Endometrial microvascular endothelial cells (primary cell): Measurements from ENCODE around the gene STAMBP. TPM values are rescaled to one million over a fixed set of nuclear protein-coding genes. Genes with fewer than 3 reads are reported as not detected.
"Not testable (repeated sequence)": the region's sequence is repeated elsewhere in the genome, so short reads cannot be mapped to it uniquely, and the experiment has no call there.

ENCODE experiments used
- in situ Hi-C: cut with HindIII; loops from 2 replicates; pipeline ENCODE4 v1.10.0; 2017; ENCODE audit warnings: low sequenced_read_pairs, low pct_unique_long_range_greater_than_20kb; ENCODE audit errors: inconsistent ontology term
- total RNA-seq: library from RNA; depleted of rRNA; stranded (reverse); fragments of >200 nt; gene quantifications from one replicate; pipeline ENCODE4 v1.2.3, GENCODE V29; 2015; ENCODE audit errors: inconsistent ontology term

STAMBP gene
- total RNA-seq, 1 donor from 2014 or later, result 13.9 TPM

GRCh38 chr2:73899801-73900336 is 71.1 kb downstream of the STAMBP start:
- in situ Hi-C loops, result no loop called here

GRCh38 chr2:73901143-73901542 is 72.4 kb downstream of the STAMBP start:
- in situ Hi-C loops, result no loop called here

- in situ Hi-C loops, result no loop called here
Observed at GRCh38 chr2:73902284-73902683, 73.5 kb downstream of the STAMBP start.

GRCh38 chr2:73903313-73903712 is 74.6 kb downstream of the STAMBP start:
- in situ Hi-C loops, result no loop called here

DNA sequence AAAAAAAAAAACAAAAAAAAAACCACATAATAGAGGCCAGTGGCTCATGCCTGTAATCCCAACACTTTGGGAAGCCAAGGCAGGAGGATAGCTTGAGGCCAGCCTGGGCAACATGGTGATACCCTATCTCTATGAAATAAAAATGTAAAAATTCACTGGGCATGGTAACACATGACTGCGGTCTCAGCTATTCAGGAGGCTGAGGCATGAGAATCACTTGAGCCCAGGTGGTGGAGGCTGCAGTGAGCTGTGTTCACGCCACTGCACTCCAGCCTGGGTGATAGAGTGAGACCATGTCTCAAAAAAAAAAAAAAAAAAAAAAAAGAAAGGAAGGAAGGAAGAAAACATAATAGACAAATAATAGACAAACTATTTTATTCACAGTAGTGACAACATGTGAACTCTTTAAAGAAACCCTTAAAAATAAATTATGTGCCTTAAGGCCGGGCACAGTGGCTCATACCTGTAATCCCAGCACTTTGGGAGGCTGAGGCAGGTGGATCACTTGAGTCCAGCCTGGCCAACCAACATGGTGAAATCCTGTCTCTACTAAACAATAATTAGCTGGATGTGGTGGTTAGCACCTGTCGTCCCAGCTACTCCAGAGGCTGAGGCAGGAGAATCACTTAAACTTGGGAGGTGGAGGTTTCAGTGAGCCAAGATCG is 75.3 kb downstream of the STAMBP start:
- in situ Hi-C loops, result not testable (repeated sequence)

- in situ Hi-C loops, result no loop called here
Observed at GRCh38 chr2:73904952-73905351, 76.2 kb downstream of the STAMBP start.

- in situ Hi-C loops, result no loop called here
Observed at GRCh38 chr2:73906847-73907505, 78.2 kb downstream of the STAMBP start.

DNA sequence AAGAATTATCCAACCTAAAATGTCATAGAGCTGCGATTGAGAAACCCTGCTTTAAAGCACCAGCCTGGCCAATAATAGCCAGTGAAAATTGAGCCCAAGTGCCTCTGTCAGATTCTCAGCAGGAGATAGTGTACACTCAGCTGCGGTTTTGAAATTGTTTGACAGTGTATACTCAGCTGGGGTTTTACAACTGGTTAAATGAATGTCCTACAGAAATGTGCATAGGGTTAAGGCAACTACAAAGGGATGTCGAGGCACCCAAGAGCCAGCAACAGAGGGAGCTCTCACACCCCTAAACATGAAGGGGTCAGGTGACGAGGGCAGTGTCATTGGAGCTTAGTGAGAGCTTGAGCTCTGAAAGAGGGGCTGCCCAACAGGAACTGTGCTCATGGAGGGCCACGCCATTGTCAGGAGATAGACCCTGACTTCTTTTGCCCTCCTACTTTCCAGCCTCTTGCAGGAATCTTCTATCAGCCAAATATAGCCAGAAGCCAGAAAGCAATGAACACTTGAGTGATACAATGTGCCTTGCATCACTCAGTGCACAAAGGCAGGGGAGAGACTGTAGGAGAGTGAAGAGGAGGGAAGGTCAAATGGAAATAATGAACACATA is 79.2 kb downstream of the STAMBP start:
- in situ Hi-C loops, result no loop called here

DNA sequence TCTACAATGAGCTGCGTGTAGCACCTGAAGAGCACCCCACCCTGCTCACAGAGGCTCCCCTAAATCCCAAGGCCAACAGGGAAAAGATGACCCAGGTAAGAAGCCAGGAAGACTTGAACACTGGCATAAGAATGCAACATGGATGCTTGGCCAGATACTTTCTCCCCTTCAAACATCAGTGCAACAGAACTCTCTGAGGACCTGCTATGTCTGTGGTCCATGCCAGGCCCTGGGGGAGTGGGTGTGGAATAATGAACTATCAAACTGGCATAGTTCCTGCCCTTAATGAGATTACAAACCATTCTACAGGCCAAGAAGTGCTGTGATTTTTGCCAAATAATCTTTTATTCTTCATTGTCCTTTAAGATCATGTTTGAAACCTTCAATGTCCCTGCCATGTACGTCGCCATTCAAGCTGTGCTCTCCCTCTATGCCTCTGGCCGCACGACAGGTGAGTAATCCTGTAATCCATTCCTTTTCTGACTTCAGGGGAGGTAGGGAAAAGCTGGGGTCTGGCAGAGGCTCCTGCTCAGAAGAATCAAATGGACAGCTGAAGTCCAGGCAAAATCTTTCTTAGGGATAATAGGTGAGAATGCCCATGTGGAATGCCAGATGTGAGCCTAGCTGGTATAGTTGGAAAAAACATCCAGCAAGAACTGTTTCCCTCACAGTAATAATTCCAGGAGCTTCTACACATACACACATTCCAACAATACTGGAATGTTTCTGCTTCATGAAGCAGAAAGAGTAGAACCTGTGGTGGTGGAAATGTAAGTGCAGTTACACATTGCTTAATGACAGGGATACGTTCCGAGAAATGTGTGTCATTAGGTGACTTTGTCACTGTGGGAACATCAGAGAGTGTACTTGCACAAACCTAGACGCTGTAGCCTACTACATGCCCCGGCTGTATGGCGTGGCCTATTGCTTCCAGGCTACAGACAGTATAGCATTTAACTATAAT is 80.2 kb downstream of the STAMBP start:
- in situ Hi-C loops, result no loop called here

GRCh38 chr2:73910873-73911547 is 82.2 kb downstream of the STAMBP start:
- in situ Hi-C loops, result no loop called here

DNA sequence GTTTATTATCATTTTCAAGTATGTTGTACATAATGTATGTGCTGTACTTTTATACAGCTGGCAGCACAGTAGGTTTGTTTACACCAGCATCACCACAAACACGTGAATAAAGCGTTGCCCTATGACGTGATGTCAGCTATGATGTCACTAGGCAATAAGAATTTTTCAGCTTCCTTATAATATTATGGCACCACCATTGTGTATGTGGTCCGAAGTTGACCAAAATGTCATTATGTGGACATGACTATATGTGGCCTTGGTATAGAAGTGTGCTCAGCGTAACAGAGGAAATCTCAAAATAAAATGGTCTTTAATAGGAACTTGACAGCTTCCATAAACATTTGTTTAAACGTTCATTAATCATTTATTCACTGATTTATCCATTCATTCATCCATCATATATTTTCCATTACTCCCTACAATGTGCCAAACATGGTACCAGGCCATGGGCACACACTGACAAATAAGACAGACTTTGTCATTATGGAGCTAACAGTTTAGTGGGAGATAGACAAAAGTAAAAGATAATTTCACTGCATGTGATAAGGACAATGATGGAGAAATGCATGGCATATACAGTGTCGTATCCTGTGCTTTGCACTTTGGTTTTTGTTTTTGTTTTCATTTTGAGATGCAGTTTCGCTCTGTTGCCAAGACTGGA is 82.9 kb downstream of the STAMBP start:
- in situ Hi-C loops, result no loop called here

DNA sequence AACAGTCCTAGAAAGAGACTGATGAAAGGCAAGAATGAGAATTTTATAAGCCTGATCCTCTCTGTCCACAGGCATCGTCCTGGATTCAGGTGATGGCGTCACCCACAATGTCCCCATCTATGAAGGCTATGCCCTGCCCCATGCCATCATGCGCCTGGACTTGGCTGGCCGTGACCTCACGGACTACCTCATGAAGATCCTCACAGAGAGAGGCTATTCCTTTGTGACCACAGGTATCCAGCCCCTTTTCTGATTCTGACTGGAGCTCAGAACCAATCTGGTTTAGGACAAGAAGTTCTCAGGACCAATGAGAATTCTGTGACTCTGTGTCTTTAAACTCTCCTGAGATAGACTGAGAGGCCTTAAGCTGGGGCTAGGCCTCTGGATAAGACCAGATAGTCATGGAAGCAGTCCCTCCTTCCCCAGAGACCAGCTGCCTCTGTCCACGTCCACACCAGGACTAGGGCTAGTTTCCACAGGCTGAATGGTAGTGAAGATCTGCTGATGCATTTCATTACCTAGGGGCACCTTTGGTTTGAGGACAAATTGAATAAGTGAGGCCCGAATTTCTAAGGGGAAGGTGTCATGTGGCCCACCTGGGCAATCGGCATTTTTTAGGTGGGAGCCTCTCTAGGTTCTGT is 84.8 kb downstream of the STAMBP start:
- in situ Hi-C loops, result no loop called here

- in situ Hi-C loops, result no loop called here
Observed at GRCh38 chr2:73914667-73915066, 85.9 kb downstream of the STAMBP start.

GRCh38 chr2:73915437-73915993 is 86.8 kb downstream of the STAMBP start:
- in situ Hi-C loops, result no loop called here

DNA sequence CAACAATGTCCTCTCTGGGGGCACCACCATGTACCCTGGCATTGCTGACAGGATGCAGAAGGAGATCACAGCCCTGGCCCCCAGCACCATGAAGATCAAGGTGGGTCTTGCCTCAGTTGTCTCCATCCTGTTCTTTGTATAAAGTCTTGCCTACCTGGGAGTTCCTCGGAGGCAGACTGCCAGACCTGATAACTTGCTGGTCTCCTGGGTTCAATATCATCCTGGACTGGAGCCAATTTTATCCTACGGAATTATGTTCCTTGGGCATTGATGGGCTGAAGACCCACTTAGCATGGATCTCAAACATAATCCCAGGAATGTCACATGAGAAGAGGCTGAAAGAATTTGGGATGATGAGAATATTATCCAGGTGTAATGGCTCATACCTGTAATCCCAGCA is 87.9 kb downstream of the STAMBP start:
- in situ Hi-C loops, result no loop called here

DNA sequence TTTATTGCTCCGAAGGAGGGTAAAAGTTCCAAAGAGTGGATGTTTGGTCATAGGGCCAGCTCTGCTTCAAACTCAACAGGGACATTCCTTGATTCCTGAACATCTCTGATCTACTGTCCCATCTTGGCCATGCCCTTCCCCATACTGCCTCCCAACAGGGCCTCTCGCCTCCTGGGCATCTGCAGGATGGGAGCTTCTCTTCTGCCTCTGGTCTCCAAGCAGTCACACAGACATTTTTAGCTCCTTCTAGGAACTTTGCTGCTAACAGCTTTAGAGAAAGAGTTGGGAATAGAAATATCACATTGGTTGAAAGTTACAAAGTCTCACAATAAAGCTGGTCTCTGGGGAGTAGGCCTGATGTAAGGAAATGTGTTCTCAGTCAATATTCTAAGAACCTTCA is 88.5 kb downstream of the STAMBP start:
- in situ Hi-C loops, result no loop called here

DNA sequence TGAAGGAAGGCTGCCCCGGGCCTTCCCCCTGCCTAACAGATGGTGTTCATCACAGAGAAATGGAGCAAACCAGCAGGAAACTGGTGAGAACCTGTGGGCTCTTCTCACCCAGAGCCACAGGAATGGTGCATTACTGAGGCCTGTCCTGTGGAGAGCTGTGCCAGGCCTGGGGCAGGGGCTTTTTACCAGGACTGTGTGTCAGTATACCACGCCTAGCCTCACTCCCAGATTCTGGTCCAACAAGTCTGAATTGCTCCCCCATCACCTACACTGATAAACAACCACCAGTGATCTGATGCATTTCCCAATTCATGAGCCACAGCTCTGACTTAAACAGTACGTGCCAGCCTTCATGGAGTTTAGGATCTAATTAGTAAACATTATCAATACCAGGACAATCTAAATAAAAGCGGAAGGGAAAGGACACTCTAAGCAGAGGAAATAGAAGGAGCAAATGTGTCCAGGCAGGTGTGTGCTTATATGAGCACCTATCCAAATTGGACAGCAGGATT is 89.0 kb downstream of the STAMBP start:
- in situ Hi-C loops, result no loop called here
